ENCODE data around the gene TNFSF8. TPM values are rescaled to one million over a fixed set of nuclear protein-coding genes. Genes with fewer than 3 reads are reported as not detected.

TNFSF8 gene
- total RNA-seq, 1 donor from 2014 or later, result 0.19 TPM

GRCh38 chr9:114957558-114957957, 27.2 kb upstream of the TNFSF8 start:
- H3K4me3 Mint-ChIP-seq, result no peak overlapping the region
- no peak for DNase-seq (ENCODE audit: extremely low spot score, unreplicated experiment)
- H3K36me3 Mint-ChIP-seq, result no peaks in the 10 kb centered on the region
- H3K27ac Mint-ChIP-seq, result no peak overlapping the region
- H3K9me3 Mint-ChIP-seq, result peaks cover 17% of the 10 kb centered on the region
- H3K4me1 Mint-ChIP-seq (ENCODE audit: unreplicated experiment), result no peaks in the 10 kb centered on the region
- TF ChIP-seq, protein P1, sequence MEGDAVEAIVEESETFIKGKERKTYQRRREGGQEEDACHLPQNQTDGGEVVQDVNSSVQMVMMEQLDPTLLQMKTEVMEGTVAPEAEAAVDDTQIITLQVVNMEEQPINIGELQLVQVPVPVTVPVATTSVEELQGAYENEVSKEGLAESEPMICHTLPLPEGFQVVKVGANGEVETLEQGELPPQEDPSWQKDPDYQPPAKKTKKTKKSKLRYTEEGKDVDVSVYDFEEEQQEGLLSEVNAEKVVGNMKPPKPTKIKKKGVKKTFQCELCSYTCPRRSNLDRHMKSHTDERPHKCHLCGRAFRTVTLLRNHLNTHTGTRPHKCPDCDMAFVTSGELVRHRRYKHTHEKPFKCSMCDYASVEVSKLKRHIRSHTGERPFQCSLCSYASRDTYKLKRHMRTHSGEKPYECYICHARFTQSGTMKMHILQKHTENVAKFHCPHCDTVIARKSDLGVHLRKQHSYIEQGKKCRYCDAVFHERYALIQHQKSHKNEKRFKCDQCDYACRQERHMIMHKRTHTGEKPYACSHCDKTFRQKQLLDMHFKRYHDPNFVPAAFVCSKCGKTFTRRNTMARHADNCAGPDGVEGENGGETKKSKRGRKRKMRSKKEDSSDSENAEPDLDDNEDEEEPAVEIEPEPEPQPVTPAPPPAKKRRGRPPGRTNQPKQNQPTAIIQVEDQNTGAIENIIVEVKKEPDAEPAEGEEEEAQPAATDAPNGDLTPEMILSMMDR (conservative IDR thresholded peaks at IDR 0.05), result no peak
- H3K27me3 Mint-ChIP-seq, result peaks cover 4% of the 10 kb centered on the region

GRCh38 chr9:114954956-114955582, 24.7 kb upstream of the TNFSF8 start:
- TF ChIP-seq, protein P1 (conservative IDR thresholded peaks at IDR 0.05), result no peak
- peaks cover 10% of the 10 kb centered on the region for H3K9me3 Mint-ChIP-seq
- no peak overlapping the region for H3K4me3 Mint-ChIP-seq
- DNase-seq (ENCODE audit: extremely low spot score, unreplicated experiment), result no peak
- no peak overlapping the region for H3K27ac Mint-ChIP-seq
- peaks cover 11% of the 10 kb centered on the region for H3K27me3 Mint-ChIP-seq
- H3K36me3 Mint-ChIP-seq, result no peaks in the 10 kb centered on the region
- no peaks in the 10 kb centered on the region for H3K4me1 Mint-ChIP-seq (ENCODE audit: unreplicated experiment)

- Mint-ChIP-seq H3K9me3 (peaks cover under 1% of the 10 kb centered on the region), H3K27ac (no peak overlapping the region), H3K4me1 (ENCODE audit: unreplicated experiment) (no peaks in the 10 kb centered on the region), H3K4me3 (no peak overlapping the region), H3K27me3 (peaks cover 11% of the 10 kb centered on the region), H3K36me3 (no peaks in the 10 kb centered on the region)
- TF ChIP-seq, protein P1 (conservative IDR thresholded peaks at IDR 0.05), result no peak
- no peak for DNase-seq (ENCODE audit: extremely low spot score, unreplicated experiment)
These were observed 23.6 kb upstream of the TNFSF8 start for GRCh38 chr9:114953959-114954358.

GRCh38 chr9:114953046-114953445, 22.7 kb upstream of the TNFSF8 start:
- no peaks in the 10 kb centered on the region for H3K36me3 Mint-ChIP-seq
- H3K27me3 Mint-ChIP-seq, result peaks cover 11% of the 10 kb centered on the region
- no peaks in the 10 kb centered on the region for H3K9me3 Mint-ChIP-seq
- H3K4me1 Mint-ChIP-seq (ENCODE audit: unreplicated experiment), result no peaks in the 10 kb centered on the region
- DNase-seq (ENCODE audit: extremely low spot score, unreplicated experiment), result no peak
- H3K27ac Mint-ChIP-seq, result no peak overlapping the region
- H3K4me3 Mint-ChIP-seq, result no peak overlapping the region
- TF ChIP-seq, protein P1 (conservative IDR thresholded peaks at IDR 0.05), result no peak

DNA sequence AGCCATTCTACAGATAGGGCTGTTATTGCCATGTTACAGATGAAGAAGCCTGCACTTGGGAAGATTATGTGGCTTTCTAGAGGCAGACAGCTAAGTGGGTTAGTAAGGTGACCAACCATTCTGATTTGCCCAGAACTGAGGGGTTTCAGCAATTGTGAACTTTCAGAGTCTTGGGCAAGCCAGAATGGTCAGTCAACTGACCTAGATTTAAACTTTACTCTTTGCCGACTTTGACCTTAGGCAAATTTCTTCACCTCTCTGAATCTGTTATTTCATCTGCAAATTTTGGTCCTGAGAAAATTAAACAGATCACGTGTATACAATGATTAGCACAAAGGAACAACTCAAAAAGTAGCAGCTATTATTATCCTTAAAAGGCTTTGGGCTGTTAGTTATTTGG, 20.4 kb upstream of the TNFSF8 start:
- Mint-ChIP-seq H3K36me3 (no peaks in the 10 kb centered on the region), H3K4me1 (ENCODE audit: unreplicated experiment) (no peaks in the 10 kb centered on the region), H3K27me3 (peaks cover 10% of the 10 kb centered on the region), H3K27ac (no peak overlapping the region), H3K4me3 (no peak overlapping the region), H3K9me3 (no peaks in the 10 kb centered on the region)
- TF ChIP-seq, protein P1 (conservative IDR thresholded peaks at IDR 0.05), result no peak
- DNase-seq (ENCODE audit: extremely low spot score, unreplicated experiment), result no peak
